ENCODE data around the gene PPIP5K1. TPM values are rescaled to one million over a fixed set of nuclear protein-coding genes. Genes with fewer than 3 reads are reported as not detected.

PPIP5K1 gene
- total RNA-seq, 2 experiments from 2014 or later = 48.5 to 55.9 TPM

GRCh38 chr15:43487271-43487895 lies 102.6 kb downstream of the PPIP5K1 start:
- CTCF ChIA-PET = interaction anchor here (1.5 kb wide), 1 partner anchor 27 kb away, joined by 3 read pairs; no protein-coding TSS in a partner anchor
- ATAC-seq = no peak
- Mint-ChIP-seq H3K36me3 (ENCODE audit: low read depth) (peaks cover 4% of the 10 kb centered on the region), H3K9me3 (no peaks in the 10 kb centered on the region), H3K4me3 (no peak overlapping the region), H3K4me1 (ENCODE audit: low read depth) (peaks cover 19% of the 10 kb centered on the region), H3K27ac (no peak overlapping the region), H3K27me3 (no peaks in the 10 kb centered on the region)
- no peak for DNase-seq
- POLR2A ChIA-PET = no interaction called here
- no peak for TF ChIP-seq CTCF (IDR thresholded peaks at IDR 0.05)
- intact Hi-C loops (cut with micrococcal nuclease) = no loop called here

- no peak overlapping the region for H3K27ac Mint-ChIP-seq
- no peak for ATAC-seq
- no peaks in the 10 kb centered on the region for H3K9me3 Mint-ChIP-seq
- POLR2A ChIA-PET = interaction anchor here (0.9 kb wide), 1 partner anchor 10 kb away, joined by 3 read pairs; no protein-coding TSS in a partner anchor
- H3K27me3 Mint-ChIP-seq = no peaks in the 10 kb centered on the region
- no peak overlapping the region for H3K4me3 Mint-ChIP-seq
- intact Hi-C loops (cut with micrococcal nuclease) = no loop called here
- CTCF ChIA-PET = interaction anchor here (0.8 to 1.1 kb wide), 4 partner anchors 8 to 30 kb away, joined by 3 to 5 read pairs (median 4); partner anchors contain the start of gene TP53BP1
- no peak for DNase-seq
- peaks cover 8% of the 10 kb centered on the region for H3K4me1 Mint-ChIP-seq (ENCODE audit: low read depth)
- H3K36me3 Mint-ChIP-seq (ENCODE audit: low read depth) = peaks cover 9% of the 10 kb centered on the region
- TF ChIP-seq CTCF (IDR thresholded peaks at IDR 0.05) = no peak
Measured at GRCh38 chr15:43484455-43484854, 105.6 kb downstream of the PPIP5K1 start.

Other genes with a start within 250 kb of the PPIP5K1 start
- gene ZSCAN29, start 219.2 kb downstream of the PPIP5K1 start, total RNA-seq = 10 to 100 TPM; 20.9 to 23.8 TPM
- 10 to 100 TPM; 32.9 to 33.4 TPM for gene TUBGCP4, start 219.1 kb downstream of the PPIP5K1 start, total RNA-seq
- 10 to 100 TPM; 20.6 to 23.0 TPM for gene TP53BP1, start 97.1 kb downstream of the PPIP5K1 start, total RNA-seq
- under 1 TPM; 0.78 to 0.86 TPM for gene MAP1A, start 72.6 kb downstream of the PPIP5K1 start, total RNA-seq
- under 1 TPM; 0.18 to 0.41 TPM for gene CKMT1B, start 3.8 kb upstream of the PPIP5K1 start, total RNA-seq
- under 1 TPM; 0.36 to 0.72 TPM for gene STRC, start 28.6 kb upstream of the PPIP5K1 start, total RNA-seq
- 1 to 10 TPM; 6.6 to 9.0 TPM for gene CATSPER2, start 58.6 kb upstream of the PPIP5K1 start, total RNA-seq
- under 1 TPM; 0.32 to 0.38 TPM for gene CKMT1A, start 103.7 kb upstream of the PPIP5K1 start, total RNA-seq
- gene PDIA3, start 156.2 kb upstream of the PPIP5K1 start, total RNA-seq = 100 to 1,000 TPM; 213 to 241 TPM
- gene ELL3, start 186.8 kb upstream of the PPIP5K1 start, total RNA-seq = 1 to 10 TPM; 2.3 to 2.4 TPM
- gene SERF2, start 202.1 kb upstream of the PPIP5K1 start, total RNA-seq = 100 to 1,000 TPM; 775 to 810 TPM
- under 1 TPM in 1 of 2 experiments, not detected in 1; 0.09 TPM for gene SERINC4, start 210.0 kb upstream of the PPIP5K1 start, total RNA-seq
- gene HYPK, start 210.4 kb upstream of the PPIP5K1 start, total RNA-seq = 10 to 100 TPM; 15.5 to 16.1 TPM
- 10 to 100 TPM; 39.8 to 43.1 TPM for gene MFAP1, start 234.5 kb upstream of the PPIP5K1 start, total RNA-seq
- 10 to 100 TPM; 69.9 to 79.3 TPM for gene WDR76, start 236.8 kb upstream of the PPIP5K1 start, total RNA-seq